Subcutaneous adipose tissue (tissue), 4 donors: ENCODE measurements around the gene ZNF609. TPM values are rescaled to one million over a fixed set of nuclear protein-coding genes. Genes with fewer than 3 reads are reported as not detected.

Source experiments
- total RNA-seq, 4 donors: library from RNA; depleted of rRNA; stranded (reverse); fragments of >200 nt; gene quantifications; one replicate each; pipeline ENCODE4 v1.1.0, GENCODE V29; 2016
- TF ChIP-seq, protein P1 (sequence below): fragments of 450-650 bp; IDR thresholded peaks from one replicate; pipeline ENCODE4 v1.5.1; 2016; ENCODE audit warnings: low read depth, mild to moderate bottlenecking, control low read depth, antibody characterized with exemption, moderate library complexity

The ZNF609 gene
- total RNA-seq, 4 donors from 2014 or later: 23.0 to 26.9 (median 24.1) TPM

- TF ChIP-seq, protein P1, sequence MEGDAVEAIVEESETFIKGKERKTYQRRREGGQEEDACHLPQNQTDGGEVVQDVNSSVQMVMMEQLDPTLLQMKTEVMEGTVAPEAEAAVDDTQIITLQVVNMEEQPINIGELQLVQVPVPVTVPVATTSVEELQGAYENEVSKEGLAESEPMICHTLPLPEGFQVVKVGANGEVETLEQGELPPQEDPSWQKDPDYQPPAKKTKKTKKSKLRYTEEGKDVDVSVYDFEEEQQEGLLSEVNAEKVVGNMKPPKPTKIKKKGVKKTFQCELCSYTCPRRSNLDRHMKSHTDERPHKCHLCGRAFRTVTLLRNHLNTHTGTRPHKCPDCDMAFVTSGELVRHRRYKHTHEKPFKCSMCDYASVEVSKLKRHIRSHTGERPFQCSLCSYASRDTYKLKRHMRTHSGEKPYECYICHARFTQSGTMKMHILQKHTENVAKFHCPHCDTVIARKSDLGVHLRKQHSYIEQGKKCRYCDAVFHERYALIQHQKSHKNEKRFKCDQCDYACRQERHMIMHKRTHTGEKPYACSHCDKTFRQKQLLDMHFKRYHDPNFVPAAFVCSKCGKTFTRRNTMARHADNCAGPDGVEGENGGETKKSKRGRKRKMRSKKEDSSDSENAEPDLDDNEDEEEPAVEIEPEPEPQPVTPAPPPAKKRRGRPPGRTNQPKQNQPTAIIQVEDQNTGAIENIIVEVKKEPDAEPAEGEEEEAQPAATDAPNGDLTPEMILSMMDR: no peak
Measured at GRCh38 chr15:64701051-64701450, 240.7 kb downstream of the ZNF609 start.

DNA sequence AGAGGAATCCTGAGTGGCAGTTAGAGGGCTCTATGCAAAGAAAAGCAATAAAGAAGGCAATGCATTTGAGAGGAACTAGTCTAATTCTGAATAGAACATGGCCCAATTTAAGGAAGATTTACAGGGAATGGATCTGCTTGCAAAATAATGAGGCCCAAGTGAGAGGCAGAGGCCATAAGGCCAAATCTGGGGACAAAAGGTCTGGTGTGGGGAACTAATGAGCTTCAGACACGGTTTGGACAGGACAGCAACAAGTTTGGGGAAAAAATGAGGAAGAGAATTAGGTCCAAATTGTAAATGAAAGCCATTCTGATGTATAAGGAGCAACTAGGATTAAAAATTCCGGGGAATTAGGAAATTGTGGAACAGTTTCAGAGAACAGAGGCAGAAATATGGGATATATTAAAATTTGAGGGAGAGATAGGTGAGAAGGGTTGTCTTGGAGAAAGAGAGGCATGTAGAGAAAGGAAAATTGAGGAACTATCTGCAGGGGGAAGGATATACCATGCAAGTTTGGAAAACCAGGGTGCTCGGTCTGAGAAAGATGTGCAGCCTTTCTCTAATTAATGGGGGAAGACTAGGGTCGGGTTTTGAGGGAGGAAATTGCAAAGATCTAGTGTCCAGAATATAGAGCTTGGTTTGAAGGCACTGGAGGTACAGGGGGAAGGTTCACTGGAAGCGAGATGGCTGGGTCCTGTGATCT is 241.3 kb downstream of the ZNF609 start:
- TF ChIP-seq, protein P1: no peak

GRCh38 chr15:64702816-64703631 is 242.6 kb downstream of the ZNF609 start:
- TF ChIP-seq, protein P1: no peak

DNA sequence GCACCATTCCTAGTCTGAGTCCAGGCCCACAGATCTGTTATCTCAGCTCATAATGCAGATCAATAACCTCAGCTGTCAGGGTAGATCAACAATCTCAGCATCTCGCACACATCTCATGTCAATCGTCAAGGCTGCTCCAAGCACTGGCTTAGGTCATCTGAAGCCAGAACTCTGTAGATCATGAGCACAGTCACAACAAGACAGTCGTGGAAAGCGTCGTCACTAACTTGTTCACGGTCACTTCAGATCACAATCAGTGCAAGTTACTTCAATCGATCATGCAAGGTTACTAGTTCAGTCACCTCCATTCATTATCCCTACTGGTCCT is 243.2 kb downstream of the ZNF609 start:
- TF ChIP-seq, protein P1: no peak

DNA sequence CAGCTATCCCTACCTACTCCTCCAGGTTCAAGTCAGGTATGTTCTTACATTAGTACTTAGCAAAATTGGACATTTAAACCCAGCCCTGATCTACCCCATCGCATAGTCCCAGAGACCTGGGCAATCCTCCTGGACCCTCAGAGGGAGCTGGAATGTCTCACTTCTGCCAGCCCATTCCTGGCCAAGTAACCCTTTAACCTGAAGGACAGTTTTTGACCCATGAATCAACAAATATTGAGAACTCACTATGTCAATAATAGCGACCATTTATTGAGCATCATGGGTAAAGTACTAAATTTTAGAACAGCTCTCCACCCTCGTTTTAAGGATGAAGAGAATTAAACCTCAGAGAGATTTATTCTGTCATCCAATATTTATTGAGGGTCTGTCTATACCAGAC is 244.6 kb downstream of the ZNF609 start:
- TF ChIP-seq, protein P1: no peak

DNA sequence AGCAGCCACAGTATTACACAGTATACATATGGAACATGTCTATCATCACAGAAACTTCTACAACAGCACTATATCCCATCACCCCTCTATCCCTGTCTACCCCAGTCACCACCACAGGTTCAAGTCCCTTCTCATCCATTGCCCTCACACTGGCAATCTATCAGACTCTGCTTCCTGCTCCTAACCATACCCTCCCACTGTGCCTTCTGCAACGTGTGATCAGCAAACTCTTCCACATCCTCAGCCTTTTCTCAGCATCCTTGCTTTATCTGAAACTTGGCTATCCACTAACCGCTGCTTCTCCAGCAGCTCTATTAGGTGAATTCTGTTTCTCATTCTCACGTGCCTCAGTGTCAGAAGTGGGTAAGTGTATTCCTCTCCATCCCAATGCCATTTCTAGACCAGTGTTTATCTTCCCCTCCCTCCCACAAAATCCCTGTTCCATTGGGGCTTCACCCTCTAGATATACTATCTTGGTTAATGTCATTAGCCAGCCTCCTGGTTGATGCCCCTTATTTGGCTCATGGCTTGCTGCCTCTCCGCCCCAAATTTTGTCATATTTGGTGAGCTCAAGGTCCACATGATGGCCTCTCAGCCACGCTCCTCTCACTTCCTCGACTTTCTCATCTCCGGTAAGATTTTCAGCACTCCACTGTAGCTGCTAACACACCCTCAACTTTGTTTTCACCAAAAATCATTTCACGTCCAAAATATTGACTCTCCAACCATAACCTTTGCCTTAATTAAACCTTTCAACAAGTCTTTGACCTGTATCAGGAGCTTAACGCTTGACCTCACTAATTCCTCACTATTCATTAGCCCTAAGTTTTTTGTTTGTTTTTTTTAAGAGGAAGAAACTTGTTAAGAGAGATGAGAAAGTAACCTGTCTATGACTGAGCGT is 245.9 kb downstream of the ZNF609 start:
- TF ChIP-seq, protein P1: no peak
